Glutamatergic neuron (in vitro differentiated cells): ENCODE data around the gene DUOX2. TPM values are rescaled to one million over a fixed set of nuclear protein-coding genes. Genes with fewer than 3 reads are reported as not detected.

Source experiments
- DNase-seq: peaks from one replicate; pipeline ENCODE4 v3.0.0; 2022
- H3K27ac Mint-ChIP-seq: one replicate; pipeline ENCODE4 v1.8.0; 2020; ENCODE audit warnings: mild to moderate bottlenecking, mixed read lengths, inconsistent platforms; ENCODE audit not compliant: unreplicated experiment
- H3K27me3 Mint-ChIP-seq: one replicate; pipeline ENCODE4 v1.8.0; 2020; ENCODE audit warnings: mild to moderate bottlenecking, moderate library complexity, mixed read lengths, inconsistent platforms; ENCODE audit not compliant: unreplicated experiment
- H3K36me3 Mint-ChIP-seq: one replicate; pipeline ENCODE4 v1.8.0; 2020; ENCODE audit warnings: mild to moderate bottlenecking, mixed read lengths, inconsistent platforms; ENCODE audit not compliant: unreplicated experiment
- H3K4me1 Mint-ChIP-seq: one replicate; pipeline ENCODE4 v1.8.0; 2020; ENCODE audit warnings: mild to moderate bottlenecking, low read depth, mixed read lengths, inconsistent platforms; ENCODE audit not compliant: unreplicated experiment
- H3K4me3 Mint-ChIP-seq: one replicate; pipeline ENCODE4 v1.8.0; 2020; ENCODE audit warnings: mild to moderate bottlenecking, mixed read lengths, inconsistent platforms; ENCODE audit not compliant: unreplicated experiment
- H3K9me3 Mint-ChIP-seq: one replicate; pipeline ENCODE4 v1.8.0; 2020; ENCODE audit warnings: mild to moderate bottlenecking, moderate library complexity, mixed read lengths, inconsistent platforms; ENCODE audit not compliant: unreplicated experiment
- long read RNA-seq: library from polyadenylated mRNA; unstranded; transcript quantifications from one replicate; pipeline ENCODE4 v2.0.0, GENCODE V29; 2020; ENCODE audit not compliant: unreplicated experiment
- total RNA-seq: library from RNA; stranded (reverse); fragmentation: NEBNext Ultra II Directional; extraction: Animal tissue kit (Norgen Biotek cat#: 25700); gene quantifications from one replicate; pipeline ENCODE4 v1.2.1, GENCODE V29; 2021; ENCODE audit not compliant: unreplicated experiment
- TF ChIP-seq, protein P1 (sequence below): fragments of 200-600 bp; sonication (generic); IDR thresholded peaks from one replicate; pipeline ENCODE4 v1.5.0; 2021; ENCODE audit not compliant: partially characterized antibody, unreplicated experiment

The DUOX2 gene
- total RNA-seq: not detected
- long read RNA-seq: 0 reads

DNA sequence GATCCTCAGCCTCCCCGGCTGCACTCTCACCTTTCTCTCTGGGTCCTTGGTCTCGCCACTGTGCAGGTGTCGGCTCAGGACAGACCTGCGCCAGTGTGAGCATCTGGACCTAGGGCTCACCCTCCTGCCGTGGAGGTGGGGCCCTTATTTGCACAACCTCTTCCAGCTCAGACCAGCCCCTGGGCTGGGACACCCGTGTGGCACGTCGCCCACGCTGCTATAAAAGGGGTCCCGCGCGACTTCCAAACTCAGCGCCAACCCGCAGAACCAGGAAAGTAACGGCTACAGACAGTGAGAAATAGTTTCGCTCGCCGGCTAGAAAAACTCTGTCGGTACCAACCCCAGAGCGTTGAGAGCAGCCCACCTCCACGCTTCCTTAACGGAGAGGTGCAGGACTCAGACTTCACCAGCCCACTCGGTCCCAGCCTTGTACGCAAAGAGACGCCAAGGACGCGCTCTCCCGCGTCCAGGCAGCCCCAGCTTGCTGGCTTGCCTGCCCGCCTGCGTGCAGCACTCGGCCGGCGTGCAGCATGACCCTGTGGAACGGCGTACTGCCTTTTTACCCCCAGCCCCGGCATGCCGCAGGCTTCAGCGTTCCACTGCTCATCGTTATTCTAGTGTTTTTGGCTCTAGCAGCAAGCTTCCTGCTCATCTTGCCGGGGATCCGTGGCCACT lies at the start of gene DUOX2, which contains the start of gene DUOXA2:
Gene DUOX2 (minus strand): TSS at position 97 of the 675 bp plus-strand sequence. CDS start 761 bp downstream, outside the sequence.
Gene DUOXA2 (plus strand): TSS at position 251 of the 675 bp plus-strand sequence. CDS start 280 bp downstream, at position 531.
- TF ChIP-seq, protein P1, sequence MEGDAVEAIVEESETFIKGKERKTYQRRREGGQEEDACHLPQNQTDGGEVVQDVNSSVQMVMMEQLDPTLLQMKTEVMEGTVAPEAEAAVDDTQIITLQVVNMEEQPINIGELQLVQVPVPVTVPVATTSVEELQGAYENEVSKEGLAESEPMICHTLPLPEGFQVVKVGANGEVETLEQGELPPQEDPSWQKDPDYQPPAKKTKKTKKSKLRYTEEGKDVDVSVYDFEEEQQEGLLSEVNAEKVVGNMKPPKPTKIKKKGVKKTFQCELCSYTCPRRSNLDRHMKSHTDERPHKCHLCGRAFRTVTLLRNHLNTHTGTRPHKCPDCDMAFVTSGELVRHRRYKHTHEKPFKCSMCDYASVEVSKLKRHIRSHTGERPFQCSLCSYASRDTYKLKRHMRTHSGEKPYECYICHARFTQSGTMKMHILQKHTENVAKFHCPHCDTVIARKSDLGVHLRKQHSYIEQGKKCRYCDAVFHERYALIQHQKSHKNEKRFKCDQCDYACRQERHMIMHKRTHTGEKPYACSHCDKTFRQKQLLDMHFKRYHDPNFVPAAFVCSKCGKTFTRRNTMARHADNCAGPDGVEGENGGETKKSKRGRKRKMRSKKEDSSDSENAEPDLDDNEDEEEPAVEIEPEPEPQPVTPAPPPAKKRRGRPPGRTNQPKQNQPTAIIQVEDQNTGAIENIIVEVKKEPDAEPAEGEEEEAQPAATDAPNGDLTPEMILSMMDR: no peak
- Mint-ChIP-seq H3K4me1 (no peaks in the 10 kb centered on the region), H3K36me3 (no peaks in the 10 kb centered on the region), H3K9me3 (peaks cover 10% of the 10 kb centered on the region), H3K27ac (no peak within 1 kb of the TSS), H3K4me3 (peak within 1 kb of the TSS; percentile 23), H3K27me3 (peaks cover 55% of the 10 kb centered on the region)
- peak; percentile 48 for DNase-seq

DNA sequence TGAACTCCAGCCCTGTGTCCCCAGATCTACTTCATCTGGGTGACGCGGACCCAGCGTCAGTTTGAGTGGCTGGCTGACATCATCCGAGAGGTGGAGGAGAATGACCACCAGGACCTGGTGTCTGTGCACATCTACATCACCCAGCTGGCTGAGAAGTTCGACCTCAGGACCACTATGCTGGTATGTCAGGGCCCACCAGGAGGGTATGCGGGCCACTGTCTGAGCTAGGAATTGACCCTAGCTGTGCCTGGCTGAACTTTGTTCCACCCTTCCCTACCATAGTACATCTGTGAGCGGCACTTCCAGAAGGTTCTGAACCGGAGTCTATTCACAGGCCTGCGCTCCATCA lies 49.5 kb upstream of the DUOX2 start:
- H3K27me3 Mint-ChIP-seq: peaks cover 54% of the 10 kb centered on the region
- DNase-seq: no peak
- peaks cover 56% of the 10 kb centered on the region for H3K4me1 Mint-ChIP-seq
- H3K27ac Mint-ChIP-seq: peak overlapping the region; percentile 80
- H3K9me3 Mint-ChIP-seq: peaks cover 67% of the 10 kb centered on the region
- H3K4me3 Mint-ChIP-seq: no peak overlapping the region
- TF ChIP-seq, protein P1: no peak
- no peaks in the 10 kb centered on the region for H3K36me3 Mint-ChIP-seq

DNA sequence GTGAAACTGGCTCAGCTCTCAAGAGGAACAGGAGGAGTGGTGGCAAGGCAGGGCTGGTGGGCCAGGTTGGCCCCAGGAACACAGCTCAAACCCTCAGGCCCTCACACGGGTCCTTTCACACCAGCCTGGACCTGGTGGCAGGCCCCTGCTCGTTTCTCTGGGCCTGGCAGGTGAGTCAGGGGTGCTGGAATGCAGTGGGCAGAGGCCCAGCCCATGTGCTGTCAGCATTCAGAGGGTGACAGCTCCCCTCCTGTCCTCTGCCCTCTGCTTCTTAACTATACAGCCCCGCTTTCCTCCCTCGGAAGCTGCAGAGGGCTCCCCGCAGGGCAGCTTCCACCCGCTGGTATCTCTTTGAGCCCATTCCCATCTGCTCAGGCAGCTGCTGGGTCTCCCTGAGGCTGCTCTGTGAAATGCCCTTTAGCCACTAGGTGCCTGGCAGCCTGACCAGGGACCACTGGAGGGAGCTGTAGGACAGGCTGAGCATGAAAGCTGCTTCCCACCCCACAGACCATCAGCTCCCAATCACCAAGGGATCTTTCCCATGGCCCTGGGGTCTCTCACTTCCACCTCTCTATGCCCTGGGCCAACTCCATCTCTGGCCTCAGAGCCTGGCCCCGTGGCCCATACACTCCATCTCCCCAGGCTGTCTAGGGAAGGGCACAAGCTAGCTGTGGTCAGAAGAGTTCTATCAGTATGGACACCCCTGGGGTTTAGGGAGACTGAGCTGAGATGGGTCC lies 49.0 kb upstream of the DUOX2 start:
- Mint-ChIP-seq H3K27ac (peak overlapping the region; percentile 80), H3K9me3 (peaks cover 67% of the 10 kb centered on the region), H3K27me3 (peaks cover 57% of the 10 kb centered on the region), H3K36me3 (no peaks in the 10 kb centered on the region), H3K4me3 (peak overlapping the region; percentile 34), H3K4me1 (peaks cover 54% of the 10 kb centered on the region)
- DNase-seq: peak; percentile 90
- TF ChIP-seq, protein P1: peak; percentile 76

DNA sequence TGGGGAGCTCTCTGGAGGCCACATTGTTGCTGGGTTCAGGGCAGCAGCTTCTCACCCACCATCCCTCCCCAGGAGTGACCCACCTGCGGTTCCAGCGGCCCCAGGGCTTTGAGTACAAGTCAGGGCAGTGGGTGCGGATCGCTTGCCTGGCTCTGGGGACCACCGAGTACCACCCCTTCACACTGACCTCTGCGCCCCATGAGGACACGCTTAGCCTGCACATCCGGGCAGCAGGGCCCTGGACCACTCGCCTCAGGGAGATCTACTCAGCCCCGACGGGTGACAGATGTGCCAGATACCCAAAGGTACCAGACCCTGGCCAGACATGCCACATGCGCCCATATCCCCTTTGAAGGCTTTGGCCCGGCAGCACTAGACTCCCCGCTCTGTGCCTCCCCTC lies 47.7 kb upstream of the DUOX2 start:
- TF ChIP-seq, protein P1: no peak
- no peak overlapping the region for H3K4me3 Mint-ChIP-seq
- peaks cover 57% of the 10 kb centered on the region for H3K27me3 Mint-ChIP-seq
- DNase-seq: no peak
- peaks cover 71% of the 10 kb centered on the region for H3K9me3 Mint-ChIP-seq
- no peaks in the 10 kb centered on the region for H3K36me3 Mint-ChIP-seq
- H3K27ac Mint-ChIP-seq: peak overlapping the region; percentile 80
- H3K4me1 Mint-ChIP-seq: peaks cover 58% of the 10 kb centered on the region

DNA sequence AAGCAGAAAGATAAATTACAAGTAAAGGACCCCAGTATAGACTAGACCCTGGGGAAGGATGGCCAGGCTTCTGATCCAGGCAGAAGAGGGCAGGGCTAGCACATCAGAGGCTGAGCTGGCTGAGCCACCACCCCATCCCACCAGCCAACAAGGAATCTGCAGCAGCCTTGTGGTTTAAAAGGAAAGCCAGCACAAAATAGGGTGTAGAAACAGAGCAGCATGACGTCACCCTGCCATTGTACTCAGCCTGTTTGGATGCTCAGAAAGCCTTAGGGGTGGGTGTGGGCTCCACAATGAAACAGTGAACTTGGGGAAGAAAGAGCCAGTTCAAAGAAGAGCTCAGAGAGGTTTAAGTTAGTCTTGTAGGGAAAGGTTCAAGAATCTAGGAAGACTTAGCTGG lies 44.0 kb upstream of the DUOX2 start:
- Mint-ChIP-seq H3K4me1 (peaks cover 38% of the 10 kb centered on the region), H3K36me3 (no peaks in the 10 kb centered on the region), H3K9me3 (peaks cover 47% of the 10 kb centered on the region), H3K27ac (peak overlapping the region; percentile 82), H3K27me3 (peaks cover 41% of the 10 kb centered on the region), H3K4me3 (peak overlapping the region; percentile 61)
- DNase-seq: no peak
- TF ChIP-seq, protein P1: no peak
